ENCODE measurements around the gene SCAF11. TPM values are rescaled to one million over a fixed set of nuclear protein-coding genes. Genes with fewer than 3 reads are reported as not detected.

SCAF11 gene
- polyA plus RNA-seq, 5 donors: 82.8 to 136 (median 131) TPM

DNA sequence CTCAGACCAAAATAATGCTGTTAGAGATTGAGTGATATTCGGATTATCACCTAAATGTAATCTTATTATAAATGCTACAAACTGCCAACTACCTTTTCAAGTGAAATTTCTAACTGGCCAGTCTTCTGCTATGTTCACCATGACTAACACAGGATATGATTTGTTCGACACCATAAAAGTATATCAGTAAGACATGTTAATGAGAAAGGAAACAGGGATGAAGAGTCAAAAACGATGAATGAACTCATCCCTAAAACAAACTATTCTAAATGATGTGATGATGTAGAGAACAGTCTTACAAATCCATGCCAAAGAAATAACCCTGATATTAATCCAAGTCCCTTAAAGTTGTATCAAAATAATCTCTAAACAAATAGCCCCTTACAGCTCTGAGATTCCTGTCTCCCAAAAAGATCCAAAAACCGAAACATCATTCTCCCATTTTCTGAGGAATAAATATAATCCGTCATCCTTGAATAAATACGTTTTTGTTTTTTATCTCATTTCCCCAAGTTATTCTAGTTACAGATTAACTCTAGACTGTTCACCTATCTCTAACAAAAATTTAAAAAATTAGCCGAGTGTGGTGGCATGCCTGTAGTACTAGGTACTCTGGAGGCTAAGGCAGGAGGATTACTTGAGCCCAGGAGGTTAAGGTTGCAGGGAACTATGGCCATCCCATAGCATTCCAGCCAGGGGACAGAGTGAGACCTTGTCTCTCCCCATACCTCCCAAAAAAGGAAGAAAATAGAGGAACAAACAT lies 9.1 kb downstream of the SCAF11 start:
- no peak for DNase-seq

GRCh38 chr12:45980540-45980939 lies 9.8 kb downstream of the SCAF11 start:
- DNase-seq: no peak

- DNase-seq: no peak
These were observed 12.3 kb downstream of the SCAF11 start for GRCh38 chr12:45978108-45978507.

DNA sequence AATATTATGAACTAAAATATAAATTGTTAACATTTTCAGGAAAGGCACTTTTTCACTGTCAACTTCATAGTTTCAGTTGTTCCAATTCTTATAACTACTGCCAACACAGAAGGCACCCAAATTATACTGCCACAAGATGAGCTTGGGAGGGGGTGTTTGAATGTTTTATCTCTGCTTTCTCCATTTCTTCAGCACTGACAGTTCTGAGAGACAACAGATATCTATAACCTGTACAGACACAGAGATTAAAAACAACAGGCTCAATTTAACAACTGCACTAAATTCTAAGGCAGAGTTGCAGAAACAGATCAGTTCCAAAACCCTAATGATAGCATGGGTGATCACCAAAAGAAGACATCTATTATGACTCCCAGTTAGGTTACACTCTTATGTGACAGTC lies 12.8 kb downstream of the SCAF11 start:
- DNase-seq: no peak

DNA sequence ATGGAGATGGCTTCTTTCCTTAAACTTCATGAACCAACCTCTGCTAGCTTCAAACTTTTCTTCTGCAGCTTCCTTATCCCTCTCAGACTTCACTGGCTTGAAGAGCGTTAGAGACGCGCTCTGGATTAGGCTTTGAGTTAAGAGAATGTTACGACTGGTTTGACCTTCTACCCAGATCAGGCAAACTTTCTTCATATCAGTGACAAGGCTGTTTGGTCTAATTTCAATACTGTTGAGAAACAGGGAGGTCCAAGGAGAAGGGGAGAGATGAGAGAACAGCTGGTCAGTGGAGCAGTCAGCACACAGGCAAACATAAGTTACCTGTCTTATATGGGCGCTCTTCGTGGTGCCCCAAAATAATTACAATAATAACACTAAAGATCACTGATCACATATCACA lies 14.9 kb downstream of the SCAF11 start:
- no peak for DNase-seq

GRCh38 chr12:45974883-45975282 lies 15.5 kb downstream of the SCAF11 start:
- no peak for DNase-seq

GRCh38 chr12:45974171-45974719 lies 16.1 kb downstream of the SCAF11 start:
- no peak for DNase-seq

DNA sequence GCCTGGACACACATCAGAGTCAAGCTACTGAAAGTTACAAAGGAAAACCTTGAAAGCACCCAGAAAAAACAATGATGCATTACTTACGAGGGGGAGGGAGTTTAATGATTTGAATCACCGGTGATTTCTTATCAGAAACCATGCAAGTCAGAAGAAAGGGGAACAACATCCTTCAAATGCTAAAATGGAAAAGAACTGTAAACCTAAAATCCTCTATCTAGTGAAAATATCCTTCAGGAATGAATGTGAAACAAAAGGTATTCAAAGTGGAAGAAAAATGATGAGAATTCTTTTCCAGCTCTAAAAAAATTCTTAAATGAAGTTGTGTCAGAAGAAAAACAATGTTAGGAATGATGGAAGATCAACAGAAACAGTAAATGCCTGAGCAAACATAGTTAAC lies 16.8 kb downstream of the SCAF11 start:
- no peak for DNase-seq

DNA sequence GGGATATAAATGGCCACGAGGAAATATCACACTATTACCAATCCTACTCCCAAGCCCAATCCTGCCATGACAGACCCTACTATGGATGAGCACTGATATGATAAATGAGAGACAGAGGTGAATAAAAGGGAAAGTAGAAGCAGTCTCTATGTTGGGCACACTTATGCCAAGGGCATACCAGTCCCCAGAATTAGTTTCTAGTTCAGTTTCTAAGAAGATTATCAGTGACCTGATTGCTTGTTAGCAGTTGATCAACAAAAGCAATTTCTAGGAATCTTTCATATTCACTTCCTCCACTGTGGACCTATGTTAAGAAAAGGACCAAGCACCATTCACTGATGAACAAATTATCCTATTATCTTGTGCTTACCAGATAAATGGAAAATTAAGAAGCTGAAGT lies 20.0 kb downstream of the SCAF11 start:
- no peak for DNase-seq

- DNase-seq: no peak
These were observed 21.3 kb downstream of the SCAF11 start for GRCh38 chr12:45969084-45969483.

DNA sequence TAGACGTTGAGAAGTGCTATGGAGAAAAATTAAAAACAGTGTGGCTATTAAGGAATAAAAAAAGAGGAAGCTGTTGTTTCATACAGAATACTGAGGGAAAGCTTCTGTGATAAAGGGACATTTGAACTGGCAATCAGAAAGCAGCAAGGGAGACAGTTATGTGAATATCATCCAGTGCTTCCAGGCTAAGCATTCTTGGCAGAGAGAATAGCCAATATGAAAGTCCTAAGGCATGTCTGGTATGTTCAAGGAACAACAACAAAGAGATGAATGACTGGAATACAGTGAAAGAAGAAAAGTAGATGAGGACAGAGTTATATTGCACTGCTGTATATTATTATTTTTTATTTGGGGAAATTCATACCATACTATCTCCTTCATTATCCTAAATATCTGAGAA lies 23.9 kb downstream of the SCAF11 start:
- no peak for DNase-seq

GRCh38 chr12:45962553-45963325 lies 27.6 kb downstream of the SCAF11 start:
- no peak for DNase-seq

- DNase-seq: no peak
These were observed 30.6 kb downstream of the SCAF11 start for GRCh38 chr12:45959728-45960127.

GRCh38 chr12:45959025-45959424 lies 31.3 kb downstream of the SCAF11 start:
- DNase-seq: no peak

GRCh38 chr12:45948546-45948945 lies 41.8 kb downstream of the SCAF11 start:
- DNase-seq: no peak

DNA sequence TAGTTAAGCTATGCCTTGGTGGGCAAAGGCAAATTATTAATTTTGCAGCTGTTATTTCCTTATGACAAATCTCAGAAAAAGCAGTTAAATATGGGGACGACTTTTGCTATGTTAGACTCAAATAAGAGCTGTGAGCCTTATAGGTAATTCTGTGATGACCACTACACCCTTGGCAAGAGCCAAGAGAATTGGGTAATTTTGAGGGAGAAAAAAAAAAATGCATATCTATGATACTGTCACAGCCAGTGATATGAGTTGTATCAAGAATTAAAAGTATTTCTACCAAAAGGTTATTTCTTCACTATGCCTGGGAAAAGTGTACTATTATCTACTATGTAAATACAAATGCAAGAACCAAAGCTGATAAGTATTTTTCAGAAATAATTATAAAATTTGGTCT lies 43.9 kb downstream of the SCAF11 start:
- no peak for DNase-seq

DNA sequence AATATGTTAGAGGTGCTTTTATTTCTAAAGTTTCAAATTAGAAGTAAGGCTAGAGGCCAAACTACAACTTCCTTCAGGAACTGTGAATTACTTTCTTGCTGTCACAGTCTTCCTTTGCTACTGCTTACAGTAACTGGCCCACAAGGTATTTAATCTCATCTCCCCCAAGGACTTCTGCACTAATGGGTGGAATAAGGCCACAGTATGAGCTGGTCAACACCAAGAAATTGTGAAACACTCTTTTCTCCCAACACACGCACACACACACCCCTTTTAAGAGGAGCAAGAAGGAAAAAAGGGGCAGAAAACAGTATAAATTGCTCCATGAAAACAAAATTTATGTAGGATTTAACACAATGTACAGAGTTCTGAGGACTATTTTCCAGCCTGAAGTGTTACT lies 45.6 kb downstream of the SCAF11 start:
- DNase-seq: no peak

DNA sequence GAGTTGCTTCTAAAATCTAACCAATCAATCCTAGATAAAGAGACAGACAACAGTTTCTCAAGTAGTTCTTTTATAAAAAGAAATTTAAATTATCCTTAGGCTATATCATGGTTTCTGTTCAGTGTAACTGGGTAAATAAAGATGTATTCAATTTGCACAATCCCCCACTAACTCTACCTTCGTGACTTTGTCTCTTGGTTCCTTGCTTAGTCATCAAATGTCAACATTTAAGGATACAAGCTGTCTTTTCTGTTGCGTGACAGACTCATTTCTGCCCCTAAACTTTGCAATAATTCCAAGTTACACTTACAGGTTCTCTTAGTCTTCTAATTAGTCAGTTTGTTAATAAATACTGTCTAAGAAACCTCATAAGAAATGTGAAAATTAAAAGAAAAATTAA lies 50.6 kb downstream of the SCAF11 start:
- no peak for DNase-seq

- no peak for DNase-seq
These were observed 51.8 kb downstream of the SCAF11 start for GRCh38 chr12:45938566-45938965.

DNA sequence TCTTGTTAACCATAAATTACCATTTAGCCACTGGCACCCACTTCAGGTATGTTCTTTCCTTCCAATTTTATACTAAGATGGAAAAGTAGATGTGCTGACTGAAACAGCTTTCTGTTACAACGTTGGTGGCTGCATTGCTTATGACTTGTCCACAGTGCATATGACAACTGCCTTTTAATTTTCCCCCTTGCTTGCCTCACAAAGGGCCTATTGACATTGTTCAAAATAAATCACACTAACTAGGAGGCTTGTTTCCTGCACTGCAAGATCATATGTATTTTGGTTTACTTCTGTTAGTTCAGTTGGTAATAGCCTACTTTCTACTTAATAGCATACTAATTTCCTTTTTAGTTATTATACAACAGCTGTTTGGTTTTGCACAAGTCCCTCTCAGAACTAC lies 55.4 kb downstream of the SCAF11 start:
- no peak for DNase-seq

- DNase-seq: no peak
These were observed 56.9 kb downstream of the SCAF11 start for GRCh38 chr12:45933504-45933903.

DNA sequence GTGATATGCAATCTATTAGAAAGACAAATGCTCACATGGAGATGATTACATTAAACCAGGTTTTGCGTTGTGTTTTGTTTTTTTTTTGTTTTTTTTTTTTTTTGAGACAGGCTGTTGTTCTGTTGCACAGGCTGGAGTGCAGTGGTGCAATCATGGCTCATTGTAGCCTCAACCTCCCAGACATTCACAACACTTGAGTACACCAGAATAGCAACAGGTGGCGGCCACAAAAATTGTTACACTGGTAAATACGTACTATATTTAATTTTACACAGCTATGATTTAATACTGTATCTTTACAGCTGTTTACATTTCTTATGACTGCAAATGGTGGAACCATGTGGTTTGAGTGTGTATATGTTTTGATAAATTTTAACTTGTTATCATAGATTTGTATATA lies 60.0 kb downstream of the SCAF11 start:
- DNase-seq: no peak

DNA sequence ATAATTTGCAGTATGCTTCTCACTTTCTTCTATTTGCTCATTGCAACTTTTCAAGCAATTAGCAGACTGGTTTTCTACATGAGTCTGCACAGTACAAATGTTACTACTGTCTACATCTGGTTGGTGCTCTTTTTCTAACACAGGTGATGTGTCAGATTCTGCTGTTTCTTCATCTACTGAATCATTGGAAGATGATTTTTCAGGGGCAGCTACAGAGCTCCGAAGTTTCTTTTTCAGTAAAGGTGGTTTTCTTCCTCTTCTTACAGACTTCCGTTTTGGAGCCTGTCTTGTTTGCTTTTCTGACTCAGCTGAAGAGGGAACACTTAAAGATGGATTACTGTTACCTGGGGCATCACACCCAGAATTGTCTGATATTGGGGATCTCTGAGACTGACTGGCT lies 62.1 kb downstream of the SCAF11 start:
- DNase-seq: no peak
